Jurkat, Clone E6-1 (cell line): ENCODE results near the gene UCHL3.

Source experiments
- DNase-seq: peaks from one replicate; pipeline ENCODE4 v3.0.0-alpha.2; 2011; ENCODE audit warnings: low read depth, low spot score
- H3K4me3 ChIP-seq: 2 replicates; pipeline ENCODE4 v1.5.1; 2011; ENCODE audit warnings: mild to moderate bottlenecking, low read length, control low read depth, moderate library complexity

The UCHL3 gene

DNA sequence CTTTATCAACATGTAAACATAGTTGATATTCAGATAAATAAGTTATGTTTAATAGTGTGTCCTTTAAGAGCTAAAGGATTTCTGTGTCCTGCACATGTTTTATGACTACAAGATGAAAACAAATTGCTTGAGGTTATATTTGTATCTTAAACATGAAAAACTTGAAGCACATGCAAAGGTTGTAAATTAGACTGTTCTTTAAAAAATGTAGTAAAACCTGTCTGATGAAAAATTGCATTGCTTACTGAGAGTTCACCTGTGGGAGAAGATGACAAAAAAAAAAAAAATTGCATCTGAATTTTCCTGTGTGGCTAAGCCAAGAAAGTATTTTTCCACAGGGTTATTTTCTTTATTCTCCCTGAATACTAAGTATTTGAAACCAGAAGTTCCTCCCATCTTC lies 60.9 kb downstream of the UCHL3 start:
- H3K4me3 ChIP-seq, result no peak overlapping the region
- no peak for DNase-seq

- H3K4me3 ChIP-seq, result no peak overlapping the region
- no peak for DNase-seq
Observed at GRCh38 chr13:75612354-75612753, 62.8 kb downstream of the UCHL3 start.

- no peak for DNase-seq
- no peak overlapping the region for H3K4me3 ChIP-seq
Observed at GRCh38 chr13:75617230-75617629, 67.6 kb downstream of the UCHL3 start.

DNA sequence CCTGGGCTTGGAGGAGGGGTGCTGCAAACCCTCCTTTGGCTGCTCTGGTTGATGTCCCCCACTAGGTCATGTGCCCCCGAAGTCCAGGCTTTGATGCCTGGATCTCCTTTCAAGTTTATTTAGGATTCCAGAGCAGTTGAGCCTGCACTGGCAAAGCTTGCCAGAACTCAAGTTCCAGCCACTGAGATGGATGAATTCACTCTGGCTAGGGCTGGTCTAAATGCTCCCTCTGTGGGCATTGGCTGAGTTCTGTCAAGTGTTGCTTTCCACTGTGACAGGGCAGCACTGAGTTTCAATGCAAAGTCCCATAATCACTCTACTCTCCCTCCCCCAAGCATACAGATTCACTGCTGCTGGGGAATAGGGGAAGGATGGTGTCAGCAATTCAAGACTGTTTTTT lies 68.7 kb downstream of the UCHL3 start:
- no peak for DNase-seq
- no peak overlapping the region for H3K4me3 ChIP-seq

- DNase-seq, result no peak
- H3K4me3 ChIP-seq, result no peak overlapping the region
Observed at GRCh38 chr13:75620020-75620419, 70.4 kb downstream of the UCHL3 start.

GRCh38 chr13:75621147-75621546 lies 71.6 kb downstream of the UCHL3 start:
- DNase-seq, result no peak
- H3K4me3 ChIP-seq, result no peak overlapping the region

DNA sequence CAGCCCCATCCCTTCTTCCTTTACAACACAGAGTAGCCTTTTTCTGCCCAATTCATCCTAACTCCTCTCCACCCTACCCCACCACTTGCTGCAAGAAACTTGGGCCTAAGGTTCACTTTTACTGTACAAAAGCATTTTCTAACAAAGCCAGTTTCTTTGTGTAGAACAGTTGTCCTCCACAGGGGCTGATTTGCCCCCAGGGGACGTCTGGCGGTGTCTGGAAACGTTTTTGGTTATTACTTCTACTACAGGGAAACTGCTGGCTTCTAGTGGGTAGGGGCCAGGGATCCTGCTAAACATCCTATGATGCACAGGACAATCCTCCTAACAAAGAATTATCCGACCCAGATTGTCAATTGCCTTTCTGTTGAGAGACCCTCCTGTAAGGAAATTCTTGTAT lies 79.2 kb downstream of the UCHL3 start:
- no peak overlapping the region for H3K4me3 ChIP-seq
- DNase-seq, result no peak

GRCh38 chr13:75633285-75633684 lies 83.7 kb downstream of the UCHL3 start:
- no peak for DNase-seq
- no peak overlapping the region for H3K4me3 ChIP-seq

- no peak overlapping the region for H3K4me3 ChIP-seq
- no peak for DNase-seq
Observed at GRCh38 chr13:75635101-75635827, 85.7 kb downstream of the UCHL3 start.

- peak; percentile 17 for DNase-seq
- peak within 1 kb of the TSS; percentile 71 for H3K4me3 ChIP-seq
Observed at GRCh38 chr13:75635828-75636435, 86.3 kb downstream of the UCHL3 start, which contains the start of gene LMO7. TSS of gene LMO7 (plus strand) at chr13:75636330. CDS start at chr13:75636658, 328 bp downstream.

- DNase-seq, result no peak
- H3K4me3 ChIP-seq, result peak overlapping the region; percentile 71
Observed at GRCh38 chr13:75636436-75637180, 87.0 kb downstream of the UCHL3 start.

GRCh38 chr13:75637181-75637750 lies 87.7 kb downstream of the UCHL3 start:
- DNase-seq, result no peak
- no peak overlapping the region for H3K4me3 ChIP-seq

- H3K4me3 ChIP-seq, result no peak overlapping the region
- DNase-seq, result no peak
Observed at GRCh38 chr13:75639454-75639853, 89.9 kb downstream of the UCHL3 start.

DNA sequence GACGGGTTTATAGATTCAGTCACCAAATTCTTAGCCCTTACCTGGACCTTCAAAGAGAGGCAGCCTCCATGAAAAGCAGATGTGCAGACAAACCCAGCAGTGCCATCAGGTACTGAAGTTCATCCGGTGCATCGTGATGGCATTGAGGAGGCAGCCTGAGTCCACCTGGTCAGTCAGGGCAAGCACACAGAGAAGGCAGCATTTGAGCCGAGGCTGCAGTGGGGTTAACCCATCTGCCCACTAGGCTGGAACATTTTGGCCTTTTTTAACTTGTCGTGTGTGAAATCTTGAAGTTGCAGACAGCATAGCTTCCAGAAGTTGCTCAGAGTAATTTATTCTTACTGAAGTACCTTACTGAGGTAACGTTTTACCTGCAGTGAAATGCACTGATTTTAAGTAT lies 91.4 kb downstream of the UCHL3 start:
- no peak overlapping the region for H3K4me3 ChIP-seq
- DNase-seq, result no peak

DNA sequence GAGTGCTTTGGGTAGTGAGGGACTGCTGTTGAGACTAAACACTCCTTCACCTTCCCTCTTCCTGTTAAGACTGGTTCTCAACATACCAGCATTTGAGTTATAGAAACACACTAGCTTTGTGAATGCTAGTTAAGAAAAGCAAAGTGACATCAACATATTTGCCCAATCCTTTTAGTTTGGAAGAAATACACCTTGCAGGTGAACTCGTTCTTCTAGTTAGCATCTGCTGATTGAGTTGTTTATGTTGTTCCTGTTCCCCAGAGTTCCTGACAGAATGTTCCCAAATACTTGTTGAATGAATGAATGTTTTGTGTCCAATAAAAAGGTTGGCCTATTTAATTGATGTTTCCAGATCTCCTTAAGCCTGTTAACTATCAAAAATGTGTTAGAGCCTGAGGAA lies 93.6 kb downstream of the UCHL3 start:
- DNase-seq, result no peak
- no peak overlapping the region for H3K4me3 ChIP-seq

- H3K4me3 ChIP-seq, result no peak overlapping the region
Observed at GRCh38 chr13:75643693-75644092, 94.1 kb downstream of the UCHL3 start.

GRCh38 chr13:75645141-75645540 lies 95.5 kb downstream of the UCHL3 start:
- DNase-seq, result no peak
- H3K4me3 ChIP-seq, result no peak overlapping the region

More at GRCh38 chr13:75643693-75644092, 94.1 kb downstream of the UCHL3 start:
- DNase-seq, result no peak

GRCh38 chr13:75647126-75647784 lies 97.7 kb downstream of the UCHL3 start:
- no peak overlapping the region for H3K4me3 ChIP-seq
- DNase-seq, result no peak

DNA sequence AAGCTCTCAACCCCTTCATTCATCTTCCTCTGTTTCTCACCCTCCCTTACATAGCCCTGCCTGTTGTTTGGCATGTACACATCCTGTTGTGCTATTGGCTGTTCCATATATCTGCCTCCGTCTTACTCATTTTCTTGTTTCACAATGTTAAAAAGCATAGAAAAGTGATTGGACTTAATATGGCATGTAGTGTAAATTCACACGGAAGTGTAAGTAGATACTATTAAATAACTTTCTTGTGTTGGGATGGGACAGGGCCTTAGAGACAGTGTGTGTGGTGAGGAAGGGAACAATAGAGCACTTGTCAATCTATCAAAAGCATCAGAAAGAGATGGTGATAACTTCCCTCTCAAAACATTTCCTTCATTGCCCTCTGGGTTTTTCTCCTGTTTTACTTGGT lies 98.9 kb downstream of the UCHL3 start:
- no peak for DNase-seq
- no peak overlapping the region for H3K4me3 ChIP-seq
